GM23248 (cell line): Measurements from ENCODE around the gene ZMPSTE24. TPM values are rescaled to one million over a fixed set of nuclear protein-coding genes. Genes with fewer than 3 reads are reported as not detected.

Source experiments
- DNase-seq: peaks from one replicate; pipeline ENCODE4 v3.0.0-alpha.2; 2015
- H2AFZ ChIP-seq: fragments of 200-600 bp; sonication (generic); 2 replicates; pipeline ENCODE4 v1.6.1; 2016; ENCODE audit warnings: antibody characterized with exemption
- H3F3A ChIP-seq: fragments of 200-600 bp; sonication (generic); 2 replicates; pipeline ENCODE4 v1.6.1; 2016; ENCODE audit warnings: mild to moderate bottlenecking, antibody characterized with exemption, mixed run types; ENCODE audit not compliant: insufficient read depth
- H3K27ac ChIP-seq: fragments of 200-600 bp; sonication (generic); 2 replicates; pipeline ENCODE4 v1.5.1; 2016; ENCODE audit warnings: mild to moderate bottlenecking
- H3K27me3 ChIP-seq: fragments of 200-600 bp; sonication (generic); replicated peaks from 2 replicates; pipeline ENCODE4 v1.6.1; 2016; ENCODE audit warnings: mild to moderate bottlenecking; ENCODE audit not compliant: insufficient read depth
- H3K36me3 ChIP-seq: fragments of 200-600 bp; sonication (generic); 2 replicates; pipeline ENCODE4 v1.6.1; 2016; ENCODE audit warnings: low read depth, mild to moderate bottlenecking
- H3K4me1 ChIP-seq: fragments of 200-600 bp; sonication (generic); 2 replicates; pipeline ENCODE4 v1.6.1; 2016; ENCODE audit warnings: mild to moderate bottlenecking; ENCODE audit not compliant: insufficient read depth
- H3K4me2 ChIP-seq: fragments of 200-600 bp; sonication (generic); one replicate; pipeline ENCODE4 v1.6.1; 2016; ENCODE audit warnings: mild to moderate bottlenecking; ENCODE audit not compliant: unreplicated experiment
- H3K4me3 ChIP-seq: fragments of 200-600 bp; sonication (generic); 2 replicates; pipeline ENCODE4 v1.5.1; 2016; ENCODE audit warnings: mild to moderate bottlenecking
- H3K79me2 ChIP-seq: fragments of 200-600 bp; sonication (generic); 2 replicates; pipeline ENCODE4 v1.6.1; 2016; ENCODE audit warnings: mild to moderate bottlenecking; ENCODE audit not compliant: insufficient read depth
- H3K9ac ChIP-seq: fragments of 200-600 bp; sonication (generic); 2 replicates; pipeline ENCODE4 v1.6.1; 2016; ENCODE audit warnings: mild to moderate bottlenecking
- H3K9me2 ChIP-seq: fragments of 200-600 bp; sonication (generic); 2 replicates; pipeline ENCODE4 v1.6.1; 2016; ENCODE audit warnings: mixed run types, mild to moderate bottlenecking, moderate library complexity; ENCODE audit not compliant: insufficient read depth
- H3K9me3 ChIP-seq: fragments of 200-600 bp; sonication (generic); one replicate; pipeline ENCODE4 v1.6.1; 2017; ENCODE audit warnings: low read depth
- H4K20me1 ChIP-seq: fragments of 200-600 bp; sonication (generic); 2 replicates; pipeline ENCODE4 v1.6.0; 2016; ENCODE audit not compliant: insufficient read depth
- EZH2 ChIP-seq: fragments of 200-600 bp; sonication (generic); IDR thresholded peaks from 2 replicates; pipeline ENCODE4 v1.6.1; 2018; ENCODE audit warnings: antibody characterized with exemption, mild to moderate bottlenecking; ENCODE audit not compliant: insufficient read depth, poor library complexity, severe bottlenecking
- EZH2phosphoT487 ChIP-seq: fragments of 200-600 bp; sonication (generic); IDR thresholded peaks from 2 replicates; pipeline ENCODE4 v1.6.1; 2018; ENCODE audit warnings: antibody characterized with exemption, moderate library complexity, mild to moderate bottlenecking, low read depth; ENCODE audit not compliant: insufficient read depth
- WGBS, 2 experiments: methylation state at CpG; one replicate each; pipeline ENCODE4 v1.1.6; 2015 to 2017; ENCODE audit warnings: low lambda C conversion rate in 2 of 2, low coverage in 1 of 2; ENCODE audit errors: missing lambda C conversion rate in 2 of 2; 5-methylcytosine and 5-hydroxymethylcytosine counted together
- in situ Hi-C: fragments of 300-500 bp; cut with MboI; formaldehyde crosslinking; loops from 2 replicates; pipeline ENCODE4 v1.15.0; 2020
- polyA plus RNA-seq: library from polyadenylated mRNA; unstranded; fragments of >200 nt; fragmentation: Nextera tagmentation; extraction: Ambion mirVana; gene quantifications from 2 replicates; pipeline ENCODE4 v1.2.1, GENCODE V29; 2016
- total RNA-seq: library from RNA; depleted of rRNA; stranded (reverse); fragments of >200 nt; shearing (Covaris generic); gene quantifications from 2 replicates; pipeline ENCODE4 v1.2.3, GENCODE V29; 2014

The ZMPSTE24 gene
- total and polyA plus RNA-seq, 2 experiments from 2014 or later: 63.2 to 79.9 TPM

GRCh38 chr1:40244138-40244744 lies 13.8 kb upstream of the ZMPSTE24 start:
- no peak overlapping the region for H3K9ac ChIP-seq
- H3K36me3 ChIP-seq: no peaks in the 10 kb centered on the region; the same call in 1 of the 2 replicates
- WGBS, 2 experiments: 83 to 84% methylated on average over 4 of the region's 4 CpGs
- H3K4me2 ChIP-seq: no peak overlapping the region
- H3K9me2 ChIP-seq: no peaks in the 10 kb centered on the region
- no peak for TF ChIP-seq EZH2
- TF ChIP-seq EZH2phosphoT487: no peak
- peaks cover 47% of the 10 kb centered on the region for H3F3A ChIP-seq
- no peak overlapping the region for H3K27ac ChIP-seq
- no peak for DNase-seq
- no peaks in the 10 kb centered on the region for H3K9me3 ChIP-seq
- no peaks in the 10 kb centered on the region for H3K27me3 ChIP-seq
- no peaks in the 10 kb centered on the region for H3K79me2 ChIP-seq
- H3K4me1 ChIP-seq: peaks cover 19% of the 10 kb centered on the region
- H2AFZ ChIP-seq: no peak overlapping the region
- no peaks in the 10 kb centered on the region for H4K20me1 ChIP-seq
- H3K4me3 ChIP-seq: no peak overlapping the region
- in situ Hi-C loops: no loop called here

GRCh38 chr1:40245686-40246085 lies 12.3 kb upstream of the ZMPSTE24 start:
- H3K4me2 ChIP-seq: no peak overlapping the region
- no peaks in the 10 kb centered on the region for H3K9me2 ChIP-seq
- TF ChIP-seq EZH2 (no peak), EZH2phosphoT487 (no peak)
- no peak overlapping the region for H3K27ac ChIP-seq
- H3F3A ChIP-seq: peaks cover 33% of the 10 kb centered on the region
- no peaks in the 10 kb centered on the region for H4K20me1 ChIP-seq
- no peaks in the 10 kb centered on the region for H3K36me3 ChIP-seq
- in situ Hi-C loops: no loop called here
- H3K9me3 ChIP-seq: no peaks in the 10 kb centered on the region
- 98 to 99% methylated on average over 3 of the region's 3 CpGs for WGBS, 2 experiments
- peaks cover 19% of the 10 kb centered on the region for H3K4me1 ChIP-seq
- no peak for DNase-seq
- H3K79me2 ChIP-seq: no peaks in the 10 kb centered on the region
- H2AFZ ChIP-seq: no peak overlapping the region
- no peak overlapping the region for H3K9ac ChIP-seq
- no peak overlapping the region for H3K4me3 ChIP-seq
- H3K27me3 ChIP-seq: no peaks in the 10 kb centered on the region

GRCh38 chr1:40247655-40248054 lies 10.4 kb upstream of the ZMPSTE24 start, which contains the start of gene TMCO2:
TMCO2 (plus strand) TSS chr1:40247937; CDS start chr1:40247994, 57 bp downstream.
- no peak for DNase-seq

GRCh38 chr1:40248412-40248811 lies 9.6 kb upstream of the ZMPSTE24 start:
- TF ChIP-seq EZH2phosphoT487: no peak
- TF ChIP-seq EZH2: no peak
- H4K20me1 ChIP-seq: no peaks in the 10 kb centered on the region
- no peak for DNase-seq
- no peaks in the 10 kb centered on the region for H3K9me2 ChIP-seq
- no peak overlapping the region for H3K27ac ChIP-seq
- H3K4me2 ChIP-seq: no peak overlapping the region
- H3K9me3 ChIP-seq: no peaks in the 10 kb centered on the region
- H3K4me3 ChIP-seq: no peak overlapping the region
- H2AFZ ChIP-seq: no peak overlapping the region
- in situ Hi-C loops: no loop called here
- no peaks in the 10 kb centered on the region for H3K36me3 ChIP-seq
- peaks cover 12% of the 10 kb centered on the region; the same call in 1 of the 2 replicates for H3F3A ChIP-seq
- H3K27me3 ChIP-seq: no peaks in the 10 kb centered on the region
- no peak overlapping the region for H3K9ac ChIP-seq
- H3K79me2 ChIP-seq: no peaks in the 10 kb centered on the region
- H3K4me1 ChIP-seq: no peaks in the 10 kb centered on the region

More at GRCh38 chr1:40247655-40248054, 10.4 kb upstream of the ZMPSTE24 start, which contains the start of gene TMCO2:
- Histone ChIP-seq H3K9me3 (no peaks in the 10 kb centered on the region), H3K9me2 (no peaks in the 10 kb centered on the region), H4K20me1 (no peaks in the 10 kb centered on the region), H3K27me3 (no peaks in the 10 kb centered on the region), H2AFZ (no peak within 1 kb of the TSS), H3K4me3 (no peak within 1 kb of the TSS), H3K4me2 (no peak within 1 kb of the TSS), H3K4me1 (peaks cover under 1% of the 10 kb centered on the region; the same call in 1 of the 2 replicates), H3K79me2 (no peaks in the 10 kb centered on the region), H3K36me3 (no peaks in the 10 kb centered on the region), H3F3A (peaks cover 15% of the 10 kb centered on the region), H3K9ac (no peak within 1 kb of the TSS), H3K27ac (no peak within 1 kb of the TSS)
- 63 to 65% methylated on average over 1 of the region's 1 CpG for WGBS, 2 experiments
- in situ Hi-C loops: no loop called here
- no peak for TF ChIP-seq EZH2phosphoT487
- no peak for TF ChIP-seq EZH2
